Lower lobe of right lung (tissue), 2 donors: ENCODE measurements around the gene SOWAHD. TPM values are rescaled to one million over a fixed set of nuclear protein-coding genes. Genes with fewer than 3 reads are reported as not detected.

Experiments
- ATAC-seq, 2 donors: fragments of 200-7000 bp; cut with Tn5 transposase; one replicate each; pipeline ENCODE4 v1.9.1; 2020 to 2022; ENCODE audit warnings: mild to moderate bottlenecking in 2 of 2, moderate library complexity in 2 of 2
- DNase-seq: peaks from one replicate; pipeline ENCODE4 v3.0.0-alpha.2; 2020
- H3K27ac ChIP-seq: fragments of 200-600 bp; one replicate; pipeline ENCODE4 v1.8.0; 2022
- H3K27me3 ChIP-seq: fragments of 200-600 bp; one replicate; pipeline ENCODE4 v1.8.0; 2022; ENCODE audit warnings: low read depth
- H3K36me3 ChIP-seq: fragments of 200-600 bp; one replicate; pipeline ENCODE4 v1.8.0; 2022; ENCODE audit warnings: mild to moderate bottlenecking
- H3K4me1 ChIP-seq: fragments of 200-600 bp; one replicate; pipeline ENCODE4 v1.8.0; 2022
- H3K4me3 ChIP-seq: fragments of 200-600 bp; one replicate; pipeline ENCODE4 v1.8.0; 2022; ENCODE audit warnings: mild to moderate bottlenecking
- H3K9me3 ChIP-seq: fragments of 200-600 bp; one replicate; pipeline ENCODE4 v1.8.0; 2022
- intact Hi-C: fragments of 100-400 bp; cut with DNase I; formaldehyde crosslinking; loops from one replicate; pipeline ENCODE4 v1.11.0; 2022
- total RNA-seq: library from RNA; stranded (reverse); fragmentation: NEBNext Ultra II Directional; extraction: Animal tissue kit (Norgen Biotek cat#: 25700); gene quantifications from one replicate; pipeline ENCODE4 v1.2.1, GENCODE V29; 2021
- TF ChIP-seq, protein P1 (sequence below): fragments of 200-600 bp; IDR thresholded peaks from one replicate; pipeline ENCODE4 v1.8.0; 2022; ENCODE audit warnings: antibody characterized with exemption, mild to moderate bottlenecking
- donor health status: DM: no; HTN: yes; CAD: no; lungs with severe emphysema.

SOWAHD gene
- total RNA-seq, 1 donor from 2014 or later, result 9.6 TPM

- intact Hi-C loops, result no loop called here
- Histone ChIP-seq H3K4me1 (no peaks in the 10 kb centered on the region), H3K36me3 (no peaks in the 10 kb centered on the region), H3K27ac (no peak overlapping the region), H3K9me3 (no peaks in the 10 kb centered on the region), H3K4me3 (no peak overlapping the region), H3K27me3 (no peaks in the 10 kb centered on the region)
- no peak for DNase-seq
- no peak for ATAC-seq
- TF ChIP-seq, protein P1, sequence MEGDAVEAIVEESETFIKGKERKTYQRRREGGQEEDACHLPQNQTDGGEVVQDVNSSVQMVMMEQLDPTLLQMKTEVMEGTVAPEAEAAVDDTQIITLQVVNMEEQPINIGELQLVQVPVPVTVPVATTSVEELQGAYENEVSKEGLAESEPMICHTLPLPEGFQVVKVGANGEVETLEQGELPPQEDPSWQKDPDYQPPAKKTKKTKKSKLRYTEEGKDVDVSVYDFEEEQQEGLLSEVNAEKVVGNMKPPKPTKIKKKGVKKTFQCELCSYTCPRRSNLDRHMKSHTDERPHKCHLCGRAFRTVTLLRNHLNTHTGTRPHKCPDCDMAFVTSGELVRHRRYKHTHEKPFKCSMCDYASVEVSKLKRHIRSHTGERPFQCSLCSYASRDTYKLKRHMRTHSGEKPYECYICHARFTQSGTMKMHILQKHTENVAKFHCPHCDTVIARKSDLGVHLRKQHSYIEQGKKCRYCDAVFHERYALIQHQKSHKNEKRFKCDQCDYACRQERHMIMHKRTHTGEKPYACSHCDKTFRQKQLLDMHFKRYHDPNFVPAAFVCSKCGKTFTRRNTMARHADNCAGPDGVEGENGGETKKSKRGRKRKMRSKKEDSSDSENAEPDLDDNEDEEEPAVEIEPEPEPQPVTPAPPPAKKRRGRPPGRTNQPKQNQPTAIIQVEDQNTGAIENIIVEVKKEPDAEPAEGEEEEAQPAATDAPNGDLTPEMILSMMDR, result no peak
These were observed 31.4 kb upstream of the SOWAHD start for GRCh38 chrX:119726900-119727555.

GRCh38 chrX:119728487-119728886, 29.9 kb upstream of the SOWAHD start:
- Histone ChIP-seq H3K36me3 (no peaks in the 10 kb centered on the region), H3K27ac (no peak overlapping the region), H3K4me1 (no peaks in the 10 kb centered on the region), H3K27me3 (no peaks in the 10 kb centered on the region), H3K4me3 (no peak overlapping the region), H3K9me3 (no peaks in the 10 kb centered on the region)
- TF ChIP-seq, protein P1, result no peak
- DNase-seq (no peak), ATAC-seq (no peak)
- intact Hi-C loops, result no loop called here

DNA sequence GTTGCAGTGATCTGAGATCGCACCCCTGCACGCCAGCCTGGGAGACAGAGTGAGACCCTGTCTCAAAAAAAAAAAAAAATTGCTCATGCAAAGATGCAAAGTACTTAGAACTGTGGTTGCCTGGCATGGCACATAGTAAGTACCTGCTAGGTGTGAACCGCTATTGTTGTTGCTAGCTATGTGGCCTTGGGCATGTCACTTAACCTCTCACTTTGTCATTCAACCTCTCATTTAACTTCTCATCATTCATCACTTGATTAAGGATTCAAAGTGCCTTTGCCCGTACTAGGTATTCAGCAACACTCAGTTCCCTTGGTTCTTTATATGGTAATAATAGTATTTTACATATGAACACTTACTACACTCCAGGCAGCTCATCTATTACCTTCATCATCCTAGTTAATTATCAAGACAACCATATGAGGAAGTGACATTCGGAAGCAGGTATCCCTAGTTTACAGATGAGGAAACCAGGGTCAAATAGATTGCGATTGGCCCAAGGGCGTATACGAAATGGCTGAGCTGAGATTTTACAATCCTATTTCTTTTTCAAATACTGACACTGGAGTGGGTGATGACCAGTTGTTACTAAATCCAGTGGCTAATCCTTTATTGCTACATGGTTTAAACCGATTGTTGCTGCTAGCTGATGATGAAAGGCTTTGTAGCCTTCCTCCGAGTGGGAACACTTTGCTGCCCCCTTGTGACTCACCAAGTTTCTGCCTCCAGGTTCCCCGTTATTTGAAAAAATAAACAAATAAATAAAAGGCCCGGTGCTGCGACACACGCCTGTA, 28.8 kb upstream of the SOWAHD start:
- Histone ChIP-seq H3K27ac (no peak overlapping the region), H3K4me1 (no peaks in the 10 kb centered on the region), H3K4me3 (no peak overlapping the region), H3K27me3 (no peaks in the 10 kb centered on the region), H3K9me3 (no peaks in the 10 kb centered on the region), H3K36me3 (no peaks in the 10 kb centered on the region)
- ATAC-seq (peak; percentile 47 to 68), DNase-seq (peak; percentile 52)
- intact Hi-C loops, result no loop called here
- TF ChIP-seq, protein P1, result peak; percentile 49

DNA sequence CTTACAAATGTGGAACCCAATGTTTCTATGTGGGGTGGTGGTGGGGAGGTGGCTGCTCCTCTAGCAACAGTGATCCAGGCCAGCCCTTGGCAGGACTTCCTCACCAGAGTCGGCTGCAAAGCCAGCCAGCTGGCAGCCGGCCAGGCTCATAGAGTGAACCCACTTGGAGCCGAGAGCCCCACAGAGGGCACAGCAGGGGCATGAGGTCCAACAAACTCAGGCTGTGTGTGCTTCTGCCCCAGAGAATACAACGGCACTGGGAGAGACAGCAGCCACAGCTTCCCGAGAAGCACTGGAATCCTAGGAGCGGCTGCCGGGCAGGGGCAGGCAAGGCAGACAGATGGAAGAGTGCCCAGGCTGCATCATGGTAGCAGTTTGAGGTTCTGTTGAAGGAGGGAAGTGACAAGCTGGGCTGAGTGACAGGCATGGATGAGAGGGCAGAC, 23.5 kb upstream of the SOWAHD start:
- peak; percentile 50 to 56 for ATAC-seq
- Histone ChIP-seq H3K4me1 (no peaks in the 10 kb centered on the region), H3K27me3 (no peaks in the 10 kb centered on the region), H3K9me3 (no peaks in the 10 kb centered on the region), H3K27ac (no peak overlapping the region), H3K36me3 (no peaks in the 10 kb centered on the region), H3K4me3 (no peak overlapping the region)
- DNase-seq, result peak; percentile 75
- TF ChIP-seq, protein P1, result no peak
- intact Hi-C loops, result no loop called here

GRCh38 chrX:119735467-119735866, 22.9 kb upstream of the SOWAHD start:
- TF ChIP-seq, protein P1, result no peak
- Histone ChIP-seq H3K4me1 (no peaks in the 10 kb centered on the region), H3K4me3 (no peak overlapping the region), H3K27me3 (no peaks in the 10 kb centered on the region), H3K9me3 (no peaks in the 10 kb centered on the region), H3K27ac (no peak overlapping the region), H3K36me3 (no peaks in the 10 kb centered on the region)
- no peak for DNase-seq
- intact Hi-C loops, result no loop called here
- ATAC-seq, result no peak
